ENCODE data around the gene FBXL15.
A peak's percentile ranks its signal among the peaks of the same experiment; 100 is the strongest.

Gene FBXL15

GRCh38 chr10:102411341-102412255 lies 9.0 kb upstream of the FBXL15 start:
- DNase-seq (ENCODE audit: low read depth), result no peak

DNA sequence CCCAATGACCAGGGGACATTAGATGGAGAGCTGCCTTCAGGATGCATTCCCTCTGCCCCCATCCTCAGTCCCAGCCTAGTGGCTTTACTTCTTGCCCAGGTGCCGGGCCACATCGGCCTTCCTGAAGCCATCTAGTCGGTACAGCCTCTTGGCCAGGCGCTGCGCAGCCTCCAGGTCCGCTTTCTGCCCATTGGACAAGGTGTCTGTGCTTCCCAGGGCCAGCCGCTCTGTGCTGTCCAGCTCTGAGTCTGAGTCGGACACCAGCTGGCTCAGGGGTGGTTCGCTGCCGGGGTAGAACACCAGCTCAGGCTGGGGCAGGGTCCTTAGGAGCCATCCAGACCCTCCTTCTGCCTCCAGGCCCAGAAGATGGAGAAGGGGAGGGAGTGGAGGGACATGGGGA lies 8.3 kb upstream of the FBXL15 start:
- no peak for DNase-seq (ENCODE audit: low read depth)

- DNase-seq (ENCODE audit: low read depth), result peak; percentile 57
These were observed 7.5 kb upstream of the FBXL15 start for GRCh38 chr10:102413053-102413705.

- no peak for DNase-seq (ENCODE audit: low read depth)
These were observed 6.7 kb upstream of the FBXL15 start for GRCh38 chr10:102413806-102414561.

GRCh38 chr10:102414749-102415148 lies 5.9 kb upstream of the FBXL15 start:
- no peak for DNase-seq (ENCODE audit: low read depth)

GRCh38 chr10:102416283-102416682 lies 4.4 kb upstream of the FBXL15 start:
- no peak for DNase-seq (ENCODE audit: low read depth)

DNA sequence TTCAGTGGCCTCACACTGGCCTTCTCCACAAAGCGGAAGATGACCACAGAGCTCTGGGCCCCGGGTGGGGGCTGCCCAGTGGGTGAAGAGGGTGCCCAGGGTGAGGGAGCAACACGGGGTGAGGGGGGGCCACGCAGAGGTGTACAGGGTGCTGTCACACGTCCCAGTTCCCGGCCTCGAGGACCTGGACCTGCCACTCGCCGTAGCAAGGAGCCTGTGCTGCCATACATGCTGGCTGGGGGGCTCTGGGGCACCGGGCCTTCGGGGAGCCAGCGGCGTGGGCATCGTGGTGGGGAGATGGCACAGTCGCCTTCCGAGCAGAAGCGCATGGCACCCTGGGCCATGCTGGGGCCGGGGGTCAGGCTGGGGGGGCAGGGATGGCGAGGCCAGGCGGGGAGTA lies 3.9 kb upstream of the FBXL15 start:
- DNase-seq (ENCODE audit: low read depth), result no peak

GRCh38 chr10:102418622-102419268 lies 1.9 kb upstream of the FBXL15 start, which contains the start of gene PSD:
TSS of gene PSD (minus strand) at chr10:102418785. CDS start at chr10:102417038, 1,747 bp downstream.
- DNase-seq (ENCODE audit: low read depth), result no peak

- peak; percentile 42 for DNase-seq (ENCODE audit: low read depth)
These were observed 1.1 kb upstream of the FBXL15 start for GRCh38 chr10:102419269-102420180.

GRCh38 chr10:102420181-102420713 lies 389 bp upstream of the FBXL15 start:
- no peak for DNase-seq (ENCODE audit: low read depth)

- DNase-seq (ENCODE audit: low read depth), result no peak
These were observed 796 bp downstream of the FBXL15 start for GRCh38 chr10:102421507-102421756.

- peak; percentile 37 for DNase-seq (ENCODE audit: low read depth)
These were observed 1.3 kb downstream of the FBXL15 start for GRCh38 chr10:102421757-102422512.

GRCh38 chr10:102422545-102423129 lies 2.0 kb downstream of the FBXL15 start:
- peak; percentile 81 for DNase-seq (ENCODE audit: low read depth)

GRCh38 chr10:102423372-102423968 lies 2.8 kb downstream of the FBXL15 start:
- no peak for DNase-seq (ENCODE audit: low read depth)

DNA sequence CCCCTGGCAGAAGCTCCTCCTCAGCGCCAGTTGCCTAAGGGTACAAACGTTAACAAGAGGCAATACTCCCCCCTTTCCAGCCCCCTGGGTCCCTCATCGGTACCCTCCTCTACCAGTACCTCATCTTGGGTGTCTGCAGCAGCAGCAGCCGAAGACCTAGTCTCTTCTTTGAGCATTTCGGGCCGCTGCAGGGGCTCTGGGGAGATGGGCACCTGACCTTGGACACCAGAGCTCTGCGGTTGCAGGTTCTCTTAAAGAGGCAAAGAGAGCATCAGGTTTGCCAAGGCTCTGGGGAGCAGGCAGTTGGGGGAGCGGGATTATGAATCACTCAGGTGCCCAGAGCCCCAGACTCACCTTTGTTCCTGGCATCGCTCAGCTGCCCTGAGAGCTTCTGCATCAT lies 3.5 kb downstream of the FBXL15 start:
- no peak for DNase-seq (ENCODE audit: low read depth)

DNA sequence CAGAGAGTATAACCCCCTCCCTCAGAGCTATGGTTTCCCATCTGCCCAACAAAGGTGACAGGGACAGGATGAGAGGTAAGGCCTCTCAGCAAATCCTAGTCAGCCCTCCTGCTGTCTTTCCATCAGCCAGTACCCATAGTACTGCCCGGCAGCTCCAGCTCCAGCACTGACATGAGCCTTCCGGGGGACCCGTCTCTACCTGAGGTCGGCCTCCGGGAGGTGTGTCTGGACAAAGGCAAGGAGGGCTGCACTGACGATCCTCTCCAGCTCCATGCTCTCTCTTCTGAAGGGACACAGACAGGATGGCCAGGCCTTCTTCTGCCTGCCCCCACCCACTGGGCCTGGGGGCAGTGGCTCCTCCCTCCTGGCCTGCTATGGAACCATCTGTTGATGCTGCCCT lies 4.3 kb downstream of the FBXL15 start:
- DNase-seq (ENCODE audit: low read depth), result no peak

- DNase-seq (ENCODE audit: low read depth), result no peak
These were observed 4.8 kb downstream of the FBXL15 start for GRCh38 chr10:102425444-102425843.

DNA sequence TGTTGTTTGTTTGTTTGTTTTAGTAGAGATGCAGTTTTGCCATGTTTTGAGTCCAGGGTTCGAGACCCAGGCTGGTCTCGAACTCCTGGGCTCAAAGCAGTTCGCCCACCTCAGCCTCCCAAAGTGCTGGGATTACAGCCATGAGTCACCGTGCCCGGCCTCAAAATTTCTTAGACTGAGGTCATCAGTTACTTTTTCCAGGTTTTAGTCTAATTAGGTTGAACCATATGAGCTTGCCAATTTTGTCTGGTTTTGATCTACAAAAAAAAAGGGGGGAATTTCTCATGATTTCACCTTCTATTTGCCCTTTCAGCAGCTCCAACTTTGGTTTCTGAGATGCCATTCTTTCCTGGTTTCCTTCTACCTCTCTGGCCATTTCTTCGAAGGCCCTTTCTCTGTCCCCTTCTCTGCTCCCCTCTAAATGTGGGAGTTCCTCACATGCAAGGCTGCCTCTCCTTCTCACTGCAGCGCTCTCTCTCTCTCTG lies 6.2 kb downstream of the FBXL15 start:
- DNase-seq (ENCODE audit: low read depth), result peak; percentile 39

GRCh38 chr10:102429468-102429867 lies 8.8 kb downstream of the FBXL15 start:
- DNase-seq (ENCODE audit: low read depth), result no peak
